Ramos (cell line): ENCODE data around the gene SUGCT.

Experiments used
- in situ Hi-C: fragments of 300-500 bp; cut with MboI; formaldehyde crosslinking; loops from one replicate; pipeline ENCODE4 v1.14.3; 2022; ENCODE audit warnings: low sequenced_read_pairs; ENCODE audit not compliant: unreplicated experiment

SUGCT gene

DNA sequence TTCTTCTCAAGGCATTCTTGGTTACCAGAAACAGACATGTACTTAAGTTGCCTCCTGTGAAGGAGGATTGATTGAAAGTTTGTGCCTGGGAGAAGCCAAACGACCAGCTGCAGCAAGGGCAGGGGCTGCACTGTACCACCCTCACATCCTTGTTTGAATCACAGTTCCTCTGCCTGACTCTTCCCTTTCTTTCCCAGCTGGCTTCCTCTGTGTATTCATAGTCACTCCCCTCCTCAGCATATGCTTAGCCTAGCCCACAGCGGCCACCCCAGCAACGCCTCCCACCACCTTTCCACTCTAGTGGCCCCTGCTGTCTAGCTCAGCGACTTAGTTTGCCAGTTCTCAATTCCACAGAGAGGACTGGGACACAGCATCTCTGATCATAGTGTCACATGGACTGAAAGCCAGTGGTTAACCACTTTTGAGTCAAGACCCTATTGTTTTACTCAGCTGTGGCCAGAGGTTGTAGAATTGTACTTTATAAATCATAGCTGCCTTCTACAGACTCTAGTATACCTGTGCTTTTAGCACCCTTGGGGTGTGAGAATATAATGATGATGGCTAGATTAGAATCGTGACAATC lies 643.0 kb downstream of the SUGCT start:
- in situ Hi-C loops: no loop called here

DNA sequence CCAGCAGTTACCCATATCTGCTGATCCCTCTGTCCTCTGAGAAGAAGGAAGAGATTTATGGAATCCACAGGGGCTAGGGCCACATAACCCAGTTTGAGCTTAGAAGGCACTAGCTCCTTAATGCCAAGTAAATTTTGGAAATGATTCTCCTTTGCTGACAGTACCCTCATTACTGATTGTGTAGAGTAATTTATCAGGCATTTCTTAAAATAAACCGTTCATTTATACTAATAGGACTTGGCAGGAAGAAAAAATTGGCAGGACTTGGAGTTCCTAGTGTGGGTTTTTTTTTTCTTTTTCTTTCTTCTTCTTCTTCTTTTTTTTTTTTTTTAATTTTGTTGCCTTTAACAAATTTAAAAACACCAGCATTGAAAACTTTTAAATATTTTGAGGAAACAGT lies 645.7 kb downstream of the SUGCT start:
- in situ Hi-C loops: no loop called here

DNA sequence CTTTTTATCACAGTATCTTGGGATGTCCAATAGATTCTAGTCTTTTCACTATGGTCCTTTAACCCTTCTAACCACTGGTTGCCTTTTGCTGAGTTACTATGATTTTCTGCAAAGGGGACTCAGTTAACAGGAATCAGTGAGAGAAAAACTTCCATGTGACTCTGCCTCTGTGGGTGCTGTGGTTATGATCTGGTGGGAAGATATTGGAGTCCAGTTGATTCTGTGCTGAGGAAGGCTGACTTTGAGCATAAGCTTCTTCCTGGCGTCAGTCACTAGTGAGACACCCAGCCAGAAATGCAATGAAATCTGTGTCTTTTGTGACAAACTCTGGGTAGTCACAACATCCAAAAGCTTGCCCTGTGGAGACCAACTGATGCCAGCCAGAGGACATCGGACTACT lies 648.0 kb downstream of the SUGCT start:
- in situ Hi-C loops: no loop called here

DNA sequence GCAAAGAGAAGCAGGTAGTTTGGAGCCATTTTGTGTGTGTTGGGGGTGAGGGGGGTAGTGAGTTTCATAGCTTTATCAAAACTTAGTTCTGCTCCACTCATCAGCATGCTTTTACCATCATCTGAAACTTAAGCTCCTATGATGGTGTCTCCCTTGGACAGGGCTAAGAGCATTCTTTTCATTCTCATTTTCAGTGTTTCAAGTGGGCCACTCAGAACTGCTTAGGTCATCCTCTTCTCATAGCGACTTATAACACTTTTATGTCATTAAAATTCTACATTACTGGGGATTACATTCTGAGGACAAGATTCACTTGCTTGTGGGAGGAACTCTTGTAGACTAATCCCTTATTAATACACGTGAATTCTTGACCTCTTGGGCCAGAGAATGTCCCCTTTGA lies 649.4 kb downstream of the SUGCT start:
- in situ Hi-C loops: no loop called here

DNA sequence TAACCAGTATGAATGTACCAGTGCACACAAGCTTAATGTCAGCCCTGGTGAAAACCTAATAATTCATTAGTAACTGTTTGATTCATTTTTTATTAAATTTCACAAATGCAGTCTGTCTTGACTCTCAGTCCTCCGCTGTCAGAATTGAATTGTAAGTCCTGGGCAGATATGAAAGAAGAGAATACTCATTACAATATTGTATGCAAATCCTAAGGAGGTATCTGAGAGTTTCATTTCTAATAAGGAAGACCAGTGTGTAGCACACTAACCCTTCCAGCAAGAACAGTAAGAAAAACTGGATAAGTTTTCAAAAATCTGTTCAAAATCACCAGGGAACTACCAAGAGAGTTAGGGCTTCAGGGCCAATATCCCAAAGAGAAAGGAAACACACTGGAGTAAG lies 652.1 kb downstream of the SUGCT start:
- in situ Hi-C loops: no loop called here

DNA sequence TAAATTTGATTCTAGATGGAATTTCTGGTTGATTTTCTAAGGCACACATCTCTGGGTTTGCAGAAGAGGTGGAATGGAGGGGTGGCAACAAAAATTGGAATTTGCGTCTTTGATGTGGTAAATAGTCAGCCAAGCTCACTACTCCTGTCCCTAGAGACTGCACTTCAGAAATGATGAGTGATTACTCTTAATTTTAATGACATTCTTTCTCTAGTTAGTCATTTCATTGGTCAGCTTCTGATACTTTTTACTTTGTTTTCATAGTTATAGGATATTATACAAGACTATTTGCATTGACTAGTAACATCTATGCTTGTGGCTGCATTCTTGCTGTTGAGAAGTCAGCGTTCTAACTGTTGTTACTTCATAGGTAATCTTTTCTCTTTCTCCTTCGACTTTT lies 658.3 kb downstream of the SUGCT start:
- in situ Hi-C loops: no loop called here

DNA sequence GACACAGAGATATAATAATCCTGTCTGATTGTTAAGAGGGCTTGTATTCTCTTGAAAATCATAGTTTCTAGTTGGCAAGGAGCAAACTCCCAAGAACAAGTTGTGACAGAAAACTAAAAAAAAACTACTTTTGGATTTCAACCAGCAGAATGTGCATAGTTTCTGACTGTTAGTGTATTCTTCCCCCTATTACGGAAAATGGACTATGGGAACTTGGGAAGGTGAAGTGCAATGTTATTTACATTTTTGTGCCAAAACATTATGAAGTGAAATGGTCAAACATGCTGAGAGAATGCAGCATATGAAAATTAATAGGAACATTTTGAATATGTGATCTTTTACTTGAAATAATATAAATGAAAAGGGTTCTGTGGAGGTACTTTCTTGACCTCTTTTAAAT lies 660.8 kb downstream of the SUGCT start:
- in situ Hi-C loops: no loop called here

DNA sequence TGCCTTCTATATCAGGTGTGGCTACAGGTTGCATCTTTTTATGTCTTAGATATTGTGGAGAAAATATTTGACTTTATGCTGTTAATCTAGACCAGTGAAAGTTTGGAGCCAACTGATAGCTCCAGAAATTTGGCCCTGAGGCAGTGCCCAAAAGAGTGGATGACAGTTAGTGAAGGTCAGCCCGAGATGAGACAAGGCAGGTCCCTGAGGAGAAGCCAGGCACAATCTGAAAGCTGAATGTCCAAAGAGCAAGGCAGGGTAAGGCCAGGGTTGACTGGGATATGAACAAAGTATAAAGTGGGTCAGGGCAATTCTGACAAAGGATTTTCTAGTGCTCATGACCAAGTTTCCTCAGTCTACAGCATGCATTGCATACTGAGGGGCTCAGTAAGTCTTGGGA lies 661.9 kb downstream of the SUGCT start:
- in situ Hi-C loops: no loop called here

DNA sequence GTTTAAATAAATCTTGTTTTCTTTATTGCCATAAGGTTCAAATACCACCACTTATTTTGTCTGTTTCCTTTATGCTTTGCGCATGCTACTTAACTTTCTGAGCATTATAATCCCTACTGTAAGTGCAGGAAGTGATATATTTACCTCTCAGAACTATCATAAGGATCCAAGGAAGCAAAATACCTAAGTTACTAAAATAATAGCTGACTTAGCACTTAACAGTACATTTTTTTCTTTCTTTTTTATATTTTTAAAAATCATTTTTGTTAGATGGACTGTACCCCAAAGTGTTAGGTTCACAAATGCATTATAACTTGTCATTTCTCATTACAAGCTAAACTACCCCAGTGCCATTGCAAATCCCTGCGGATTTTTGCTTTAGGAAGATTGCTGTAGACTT lies 663.8 kb downstream of the SUGCT start:
- in situ Hi-C loops: no loop called here

DNA sequence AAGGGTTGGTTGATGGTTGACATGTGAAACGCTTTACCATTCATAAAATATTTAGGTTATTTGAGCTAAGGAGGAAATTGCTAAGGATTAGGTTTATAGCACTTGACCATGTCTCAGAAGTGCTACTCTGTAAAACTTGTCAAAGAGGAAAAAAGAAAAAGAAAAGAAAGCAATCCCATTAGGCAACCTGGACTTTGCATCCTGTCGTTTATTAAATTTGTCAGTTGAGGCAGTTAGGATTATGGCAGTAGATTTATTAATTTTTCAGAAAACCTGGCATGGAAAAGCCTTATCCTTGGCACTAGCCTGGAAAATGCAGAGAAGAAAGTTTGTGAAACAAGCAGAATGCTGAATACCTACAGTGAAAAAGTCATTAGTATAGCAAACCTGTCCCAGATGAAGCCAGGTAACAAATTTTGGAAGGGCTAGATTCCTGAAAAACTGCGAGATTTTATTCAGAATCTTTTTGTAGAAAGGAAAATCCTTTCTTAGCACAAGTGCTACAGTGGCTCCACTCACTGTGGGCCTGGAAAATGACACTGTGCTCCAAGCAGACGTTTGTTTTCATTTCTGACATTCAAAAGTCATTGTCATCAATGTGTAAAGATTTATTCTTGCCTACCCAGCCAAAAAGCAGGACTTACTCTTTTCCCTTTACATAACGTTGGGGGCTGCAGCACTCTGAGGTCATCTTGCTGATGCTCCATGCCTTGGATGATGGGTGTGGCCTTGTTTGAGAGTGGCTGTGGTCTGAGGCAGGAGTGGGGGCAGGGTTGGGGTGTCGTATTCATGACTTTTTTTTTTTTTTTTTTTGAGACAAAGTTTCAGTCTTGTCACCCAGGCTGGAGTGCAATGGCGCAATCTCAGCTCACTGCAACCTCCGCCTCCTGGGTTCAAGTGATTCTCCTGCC lies 664.9 kb downstream of the SUGCT start:
- in situ Hi-C loops: no loop called here

DNA sequence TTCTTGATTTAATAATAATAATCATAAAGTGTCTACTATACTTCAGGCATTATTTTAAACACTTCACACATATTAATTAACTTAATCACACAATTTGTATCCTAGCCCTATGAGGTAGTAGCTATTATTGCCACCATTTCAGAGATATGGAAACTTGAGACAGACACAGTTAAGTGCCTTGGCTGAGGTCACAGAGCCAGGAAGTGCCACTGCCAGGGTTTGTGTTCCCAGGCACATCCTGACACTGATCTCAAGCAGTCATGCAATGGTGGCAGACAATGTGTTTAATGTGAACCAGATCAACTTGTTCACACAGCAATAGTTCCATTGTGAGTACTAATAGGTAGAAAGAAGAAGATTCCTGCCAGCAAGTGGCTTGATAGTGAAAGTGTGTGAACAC lies 666.0 kb downstream of the SUGCT start:
- in situ Hi-C loops: no loop called here

DNA sequence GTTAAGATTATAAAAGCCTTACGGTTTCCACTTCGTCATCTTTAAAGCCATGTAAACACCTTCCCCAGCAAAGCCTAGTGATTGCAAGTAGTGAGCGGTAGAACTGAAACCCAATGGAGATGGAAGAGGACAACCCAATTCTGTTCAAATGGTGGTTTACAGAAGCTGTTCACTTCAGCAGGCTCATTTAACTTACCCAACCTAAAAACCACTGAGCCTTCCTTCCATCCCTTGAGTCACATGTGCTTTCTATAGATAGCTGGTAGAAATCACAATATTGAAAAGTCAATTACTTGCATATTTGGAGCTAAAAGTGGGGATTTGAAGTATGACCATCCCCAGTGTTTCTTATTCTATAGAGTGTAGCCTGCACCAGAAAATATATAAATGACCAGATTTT lies 667.7 kb downstream of the SUGCT start:
- in situ Hi-C loops: no loop called here

DNA sequence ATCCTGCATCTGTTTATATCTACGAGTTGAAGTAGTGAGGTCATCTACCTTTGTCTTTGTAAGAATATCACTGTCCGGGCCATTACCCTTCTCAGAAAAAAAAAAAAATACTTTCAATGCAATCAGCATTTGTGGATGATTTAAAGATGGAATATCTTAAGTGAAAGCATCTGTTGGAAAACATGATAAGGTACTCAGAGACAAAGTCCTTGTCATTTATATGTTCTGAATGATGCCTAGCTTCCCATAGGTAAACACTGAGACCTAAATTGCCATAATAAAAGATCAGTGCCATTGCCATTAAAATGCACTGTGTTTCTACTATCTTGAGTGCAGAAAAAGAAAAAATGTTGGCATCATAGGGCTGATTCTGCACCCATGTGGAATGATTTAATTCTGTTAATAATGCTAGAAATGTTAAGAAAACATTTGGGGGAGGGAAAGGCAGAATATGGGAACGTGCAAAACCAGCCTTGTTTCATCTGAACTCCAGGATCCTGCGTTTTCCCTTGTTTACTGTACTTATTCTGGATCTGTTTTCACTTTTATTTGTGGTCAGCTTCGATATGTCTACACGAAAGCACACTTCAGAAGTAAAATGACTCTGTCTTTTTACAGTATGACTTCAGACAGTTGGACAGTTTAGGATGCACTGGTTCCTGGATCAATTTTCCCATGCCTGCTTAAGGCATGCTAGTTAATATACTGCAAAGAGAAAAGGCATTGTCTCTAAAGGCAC lies 669.8 kb downstream of the SUGCT start:
- in situ Hi-C loops: no loop called here

DNA sequence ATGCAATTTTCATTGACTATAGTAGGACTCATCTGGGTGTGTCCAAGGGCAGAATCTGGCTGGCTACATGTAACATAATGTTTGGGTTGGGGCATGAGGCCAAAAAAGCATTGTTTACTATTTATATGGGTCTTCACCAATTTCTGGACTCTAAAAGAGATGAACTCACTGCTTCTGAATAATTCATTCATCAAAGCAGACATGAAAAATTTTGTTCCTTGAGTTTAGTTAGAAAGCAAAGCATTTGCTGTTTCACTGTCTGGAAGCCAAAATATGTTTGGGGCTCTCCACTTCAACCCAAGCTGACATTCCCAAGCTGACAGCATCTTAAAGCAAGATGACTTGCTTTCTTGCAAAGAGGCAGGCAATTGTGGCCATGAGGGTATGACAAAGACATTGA lies 670.6 kb downstream of the SUGCT start:
- in situ Hi-C loops: no loop called here

DNA sequence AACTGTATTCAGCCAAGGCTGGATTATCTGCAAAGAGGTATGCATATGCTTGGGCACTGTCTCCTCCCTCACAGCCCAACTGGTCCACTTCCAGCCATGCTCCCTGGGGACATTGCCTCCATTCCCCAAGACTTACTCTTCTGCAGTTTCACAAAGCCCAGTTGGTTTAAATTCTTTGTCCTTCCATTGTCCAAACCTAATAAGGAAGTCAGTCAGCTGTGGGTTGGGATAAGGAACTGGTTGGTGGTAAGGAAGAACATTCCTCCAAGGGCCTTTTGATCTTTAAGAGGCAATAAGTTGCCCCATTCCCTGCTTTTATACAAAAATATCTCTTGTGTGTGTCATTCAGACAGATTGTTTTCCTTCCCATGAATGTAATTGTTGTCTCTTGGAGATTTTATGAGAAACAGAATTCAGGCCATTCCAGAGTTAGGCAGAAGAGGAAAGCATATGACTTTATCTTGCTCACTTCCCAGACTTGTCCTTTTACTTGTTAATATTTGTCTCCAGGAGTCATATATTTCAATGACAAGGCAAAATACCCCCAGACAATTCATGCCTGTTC lies 673.7 kb downstream of the SUGCT start:
- in situ Hi-C loops: no loop called here

DNA sequence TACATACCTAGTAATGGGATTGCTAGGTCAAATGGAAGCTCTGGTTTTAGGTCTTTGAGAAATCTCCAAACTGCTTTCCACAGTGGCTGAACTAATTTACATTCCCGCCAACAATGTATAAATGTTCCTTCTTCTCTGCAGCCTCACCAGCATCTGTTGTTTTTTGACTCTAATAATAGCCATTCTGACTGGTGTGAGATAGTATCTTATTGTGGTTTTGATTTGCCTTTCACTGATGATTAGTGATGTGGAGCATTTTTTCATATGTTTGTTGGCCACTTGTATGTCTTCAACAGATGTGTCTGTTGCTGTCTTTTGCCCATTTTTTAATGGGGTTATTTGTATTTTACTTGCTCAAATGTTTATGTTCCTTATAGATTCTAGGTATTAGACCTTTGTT lies 675.5 kb downstream of the SUGCT start:
- in situ Hi-C loops: no loop called here

DNA sequence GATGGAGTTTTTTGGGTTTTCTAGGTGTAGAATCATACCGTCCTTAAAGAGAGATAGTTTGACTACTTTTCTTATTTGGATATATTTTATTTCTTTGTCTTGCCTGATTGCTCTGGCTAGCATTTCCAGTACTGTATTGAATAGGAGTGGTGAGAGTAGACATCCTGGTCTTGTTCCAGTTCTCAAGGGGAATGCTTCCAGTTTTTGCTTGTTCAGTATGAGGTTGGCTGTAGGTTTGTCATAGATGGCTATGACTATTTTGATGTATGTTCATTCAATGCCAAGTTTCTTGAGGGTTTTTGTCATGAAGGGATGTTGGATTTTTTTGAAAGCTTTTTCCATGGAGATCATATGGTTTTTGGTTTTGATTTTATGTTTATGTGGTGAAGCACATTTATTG lies 676.9 kb downstream of the SUGCT start:
- in situ Hi-C loops: no loop called here

DNA sequence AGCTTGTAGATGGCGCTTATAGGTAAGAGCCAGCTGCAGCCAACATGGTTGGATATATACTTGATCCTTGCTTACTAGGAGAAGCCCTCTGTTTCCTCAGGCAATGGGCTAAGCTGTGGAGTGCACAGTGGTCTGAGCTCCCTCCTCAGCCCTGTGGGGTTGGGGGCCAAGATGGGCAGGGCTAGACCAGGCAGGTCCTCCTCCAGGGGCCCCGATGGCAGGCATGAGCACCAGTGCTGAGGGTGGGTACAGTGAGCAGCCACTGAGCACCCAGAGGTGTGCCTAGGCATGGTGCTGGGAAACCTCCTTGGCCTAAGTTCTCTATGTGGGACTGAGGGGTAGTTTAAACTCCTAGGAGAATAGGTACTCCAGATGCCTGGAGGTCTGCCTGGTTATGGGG lies 680.2 kb downstream of the SUGCT start:
- in situ Hi-C loops: no loop called here

DNA sequence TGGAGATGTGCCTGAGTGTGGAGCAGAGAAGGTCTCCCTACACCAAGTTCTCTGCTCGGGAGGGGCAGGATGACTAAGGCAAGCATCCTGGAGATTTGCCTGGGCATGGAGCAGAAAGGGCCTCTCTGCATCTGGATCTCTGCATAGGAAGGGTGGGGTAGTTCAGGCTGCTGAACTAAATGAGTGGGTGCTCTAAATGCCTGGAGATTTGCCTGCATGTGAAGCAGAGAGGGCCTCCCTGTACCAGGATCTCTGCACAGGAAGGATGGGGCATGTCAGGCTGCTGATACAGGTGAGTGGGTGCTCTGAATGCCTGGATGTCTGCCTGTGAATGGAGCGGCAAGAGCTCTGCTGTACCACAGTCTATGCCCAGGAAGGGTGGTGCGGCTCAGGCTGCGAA lies 680.7 kb downstream of the SUGCT start:
- in situ Hi-C loops: no loop called here

DNA sequence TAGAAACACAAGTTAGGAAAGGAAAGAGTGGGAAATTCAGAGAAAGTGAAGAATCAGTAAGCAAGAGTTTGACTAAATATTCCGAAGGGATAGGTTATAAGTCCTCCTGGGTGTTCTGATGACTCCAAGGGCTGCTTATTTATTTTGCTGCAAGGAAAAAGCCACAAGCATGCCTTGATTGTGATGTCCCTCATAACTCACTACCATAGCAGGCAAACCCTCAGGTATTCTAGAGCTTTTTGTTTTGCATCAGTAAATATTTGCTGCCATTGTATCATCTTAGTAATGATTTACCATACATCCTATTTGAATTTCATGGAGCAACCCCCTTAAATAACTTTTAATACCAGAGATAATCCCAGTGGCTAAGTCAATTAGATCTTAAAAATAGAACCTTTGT lies 688.1 kb downstream of the SUGCT start:
- in situ Hi-C loops: no loop called here

DNA sequence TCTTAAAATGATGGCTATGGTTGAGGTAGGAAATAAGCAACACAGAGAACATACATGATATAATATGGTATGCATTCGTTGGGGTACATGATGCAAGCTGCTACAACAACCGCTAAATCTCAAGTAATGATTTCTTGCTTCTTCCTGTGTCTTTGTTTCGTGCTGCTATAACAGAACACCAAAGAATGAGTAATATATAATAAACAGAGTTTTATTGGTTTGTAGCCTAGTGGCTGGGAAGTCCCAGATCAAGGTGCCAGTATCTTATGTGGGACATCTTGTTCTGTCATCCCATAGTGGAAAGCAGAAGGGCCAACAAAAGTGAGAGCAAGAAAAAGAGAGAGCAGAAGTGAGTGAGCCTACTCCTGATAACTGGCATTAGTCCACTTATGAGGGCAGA lies 689.7 kb downstream of the SUGCT start:
- in situ Hi-C loops: no loop called here
